HG02970 (cell line): ENCODE results near the gene NXT1.
"Not testable (repeated sequence)": the region's sequence is repeated elsewhere in the genome, so short reads cannot be mapped to it uniquely, and the experiment has no call there.

Experiments
- ATAC-seq: cut with Tn5 transposase; IDR thresholded peaks from one replicate; pipeline ENCODE4 v1.9.1; 2021; ENCODE audit warnings: mild to moderate bottlenecking, moderate library complexity, moderate number of reproducible peaks; ENCODE audit not compliant: unreplicated experiment, low FRiP score

The NXT1 gene

DNA sequence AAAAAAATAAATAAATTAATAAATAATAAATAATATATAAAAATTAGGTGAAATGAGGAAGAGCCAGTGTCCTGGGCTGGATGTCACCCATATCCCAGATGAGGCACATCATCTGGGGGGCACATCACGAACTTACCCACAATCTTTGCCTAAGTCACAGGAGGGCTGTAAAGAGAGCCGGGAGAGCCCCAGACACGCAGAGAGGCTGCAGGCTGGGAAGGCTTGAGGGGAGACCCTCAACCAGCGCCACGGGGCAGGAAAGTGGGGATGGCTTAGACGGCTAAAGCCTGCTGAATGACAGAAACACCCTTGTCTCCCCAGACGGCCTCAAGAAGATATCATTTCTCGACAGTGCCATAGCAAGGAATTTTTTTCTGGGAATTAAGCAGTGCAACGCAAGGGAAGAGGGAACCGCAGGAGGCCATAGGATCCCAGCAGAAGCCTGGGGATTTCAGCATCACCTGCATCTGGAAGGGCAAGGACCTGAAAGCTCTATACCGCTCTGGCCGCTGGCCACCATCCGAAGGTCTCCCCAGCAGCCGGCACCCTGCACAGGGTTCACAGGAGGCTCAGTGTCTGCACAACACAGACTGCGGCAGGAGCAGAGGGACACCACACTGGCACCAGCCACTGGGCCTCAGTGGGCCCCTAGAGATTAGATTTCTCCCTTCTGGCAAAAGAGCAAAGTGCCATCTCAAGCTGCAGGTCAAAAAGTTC is 22.8 kb upstream of the NXT1 start:
- no peak for ATAC-seq

GRCh38 chr20:23331450-23332350 is 18.9 kb upstream of the NXT1 start:
- ATAC-seq = no peak

DNA sequence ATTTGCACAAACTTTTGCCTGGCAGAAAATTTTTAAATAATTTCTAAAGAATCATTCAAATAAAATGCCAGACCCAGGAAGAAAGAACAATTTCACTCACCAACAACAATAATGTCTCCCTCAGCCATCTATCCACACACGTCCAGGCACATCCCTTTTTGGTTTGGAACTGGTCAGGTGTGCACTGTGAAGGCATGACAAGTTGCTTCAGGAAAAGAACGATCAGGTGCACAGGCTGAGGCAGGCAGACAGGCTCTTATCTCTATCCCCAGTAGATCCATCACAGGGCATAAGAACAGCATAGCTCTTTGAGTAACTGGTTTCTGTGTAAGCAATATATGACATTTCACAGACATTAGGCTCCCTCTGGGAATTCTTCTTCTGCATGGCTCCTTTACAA is 18.1 kb upstream of the NXT1 start:
- no peak for ATAC-seq

GRCh38 chr20:23334111-23334510 is 16.5 kb upstream of the NXT1 start:
- ATAC-seq = no peak

DNA sequence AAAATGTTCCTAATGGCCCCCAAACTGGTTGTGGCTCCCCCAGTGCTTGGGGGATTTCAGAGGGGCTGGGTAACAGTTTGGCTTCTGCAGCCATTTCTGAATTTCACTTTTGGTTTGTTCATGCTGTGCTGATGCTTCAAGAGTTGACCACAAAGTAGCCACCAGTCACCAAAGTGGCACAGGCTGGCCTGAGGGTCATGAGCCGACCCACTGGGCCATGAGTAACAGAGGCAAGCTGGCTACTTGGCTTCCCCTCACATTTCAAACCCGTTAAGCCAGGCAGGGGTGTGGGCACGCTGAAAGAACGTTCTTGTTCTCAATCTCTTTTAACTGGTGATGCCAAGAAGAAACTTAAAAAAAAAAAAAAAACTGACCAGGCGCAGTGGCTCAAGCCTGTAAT is 15.1 kb upstream of the NXT1 start:
- ATAC-seq = no peak

GRCh38 chr20:23336476-23336875 is 14.1 kb upstream of the NXT1 start:
- no peak for ATAC-seq

DNA sequence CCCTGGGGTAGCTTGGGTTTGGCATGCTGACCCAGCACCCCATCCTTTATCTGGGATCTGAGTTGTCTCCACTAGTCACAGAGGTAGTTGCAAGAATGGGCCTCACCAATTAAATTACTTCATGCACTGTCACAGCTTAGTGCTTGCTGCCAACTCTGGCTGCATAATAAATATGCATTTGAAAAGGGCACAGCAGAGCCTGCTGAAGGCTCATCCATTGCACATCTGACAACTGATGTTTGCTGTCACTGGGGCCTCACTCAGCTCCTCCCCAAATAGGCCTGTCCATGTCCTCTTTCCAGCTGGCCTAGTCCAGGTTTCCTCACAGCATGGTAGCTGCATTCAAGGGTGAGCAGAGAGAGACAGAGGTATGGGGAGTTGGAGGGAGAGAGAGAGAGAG is 13.3 kb upstream of the NXT1 start:
- ATAC-seq = no peak

GRCh38 chr20:23339986-23340385 is 10.6 kb upstream of the NXT1 start:
- ATAC-seq = no peak

- ATAC-seq = no peak
These were observed 10.1 kb upstream of the NXT1 start for GRCh38 chr20:23340524-23340923.

- no peak for ATAC-seq
These were observed 9.5 kb upstream of the NXT1 start for GRCh38 chr20:23341073-23341472.

DNA sequence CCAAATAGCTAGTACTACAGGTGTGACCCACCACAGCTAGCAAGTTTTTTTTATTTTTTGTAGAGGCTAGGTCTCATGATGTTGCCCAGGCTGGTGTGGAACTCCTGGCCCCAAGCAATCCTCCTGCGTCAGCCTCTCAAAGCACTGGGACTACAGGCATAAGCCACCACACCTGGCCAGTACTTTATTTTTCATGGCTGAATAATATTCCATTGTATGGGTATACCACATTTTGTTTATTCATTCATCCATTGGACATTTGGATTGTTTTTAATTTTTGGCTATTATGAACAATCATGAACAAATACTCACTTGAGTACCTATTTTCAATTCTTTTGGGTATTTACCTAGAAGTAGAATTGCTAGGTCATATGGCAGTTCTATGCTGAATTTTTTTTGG is 7.0 kb upstream of the NXT1 start:
- ATAC-seq = no peak

DNA sequence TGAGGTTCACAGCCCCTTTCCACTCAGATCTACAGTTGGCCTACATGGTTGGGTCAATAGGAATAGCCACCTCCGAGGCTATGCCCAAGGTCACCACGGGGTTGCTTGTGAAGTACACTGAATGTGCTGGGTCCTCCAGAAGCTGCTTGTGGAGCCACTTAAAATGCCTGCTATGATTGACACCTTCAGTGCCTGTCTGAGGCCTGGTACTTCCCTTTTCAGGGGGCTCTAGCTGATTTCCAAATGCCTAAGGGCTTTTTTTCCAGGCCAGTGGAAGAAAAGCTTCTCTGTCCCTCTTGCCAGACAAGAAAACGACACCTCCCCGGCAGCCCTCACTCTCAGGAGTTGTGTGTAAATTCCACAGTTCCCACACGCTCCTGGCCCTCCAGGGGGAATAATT is 6.3 kb upstream of the NXT1 start:
- ATAC-seq = no peak

- ATAC-seq = no peak
These were observed 4.6 kb upstream of the NXT1 start for GRCh38 chr20:23346002-23346401.

DNA sequence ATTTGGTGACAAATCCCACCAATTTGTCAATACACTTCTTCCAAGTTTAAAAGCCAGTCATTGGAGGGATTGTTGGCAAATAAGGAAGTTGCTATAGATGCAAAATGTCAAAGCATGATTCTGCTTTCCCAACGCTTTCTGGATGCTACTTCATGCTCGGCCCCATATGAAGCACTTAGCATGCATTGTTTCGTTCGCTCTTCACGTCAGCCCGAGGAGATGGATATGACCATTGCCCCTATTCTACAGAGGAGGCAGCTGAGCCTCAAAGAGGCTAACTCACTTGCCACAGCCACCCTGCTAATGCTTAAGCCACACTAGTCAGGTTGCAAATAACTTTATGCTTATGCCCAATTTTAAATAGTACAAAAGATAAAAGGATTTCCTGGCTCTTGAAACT is 2.8 kb upstream of the NXT1 start:
- ATAC-seq = no peak

GRCh38 chr20:23348510-23348909 is 2.1 kb upstream of the NXT1 start:
- not testable (repeated sequence) for ATAC-seq

- ATAC-seq = peak; percentile 31
These were observed 1.0 kb upstream of the NXT1 start for GRCh38 chr20:23349338-23350195.

- ATAC-seq = peak; percentile 16
These were observed 580 bp downstream of the NXT1 start for GRCh38 chr20:23350904-23351838.

- ATAC-seq = no peak
These were observed 5.6 kb downstream of the NXT1 start for GRCh38 chr20:23356203-23356602.

GRCh38 chr20:23357767-23358562 is 7.4 kb downstream of the NXT1 start:
- peak; percentile 74 for ATAC-seq
